ENCODE data around the gene AZU1. TPM values are rescaled to one million over a fixed set of nuclear protein-coding genes. Genes with fewer than 3 reads are reported as not detected.

The AZU1 gene
- total RNA-seq, 2 donors from 2014 or later = 0.27 TPM; not detected in 1

DNA sequence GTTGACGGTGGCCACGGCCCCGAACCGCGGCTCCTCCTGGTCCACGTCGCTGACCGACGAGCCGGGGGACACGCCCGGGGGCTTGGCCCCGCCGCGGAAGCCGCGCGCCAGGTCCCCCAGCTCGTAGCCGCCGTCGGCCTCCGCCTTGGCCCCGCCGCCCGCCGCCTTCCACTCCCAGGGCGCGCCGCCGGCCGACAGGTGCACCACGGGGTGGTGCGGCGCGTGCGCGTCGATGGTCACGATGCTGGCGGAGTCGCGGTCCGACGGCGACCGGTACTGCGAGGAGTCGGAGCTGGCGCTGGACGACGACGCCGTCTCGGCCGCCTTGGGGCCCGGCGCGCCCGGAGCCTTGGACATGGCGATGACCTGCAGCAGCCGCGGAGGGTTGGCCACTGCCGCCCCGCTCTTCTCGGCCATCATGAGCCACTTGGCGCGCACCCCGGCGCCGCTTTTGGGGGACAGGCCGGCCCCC is 14.9 kb upstream of the AZU1 start:
- Histone ChIP-seq H3K4me1 (no peaks in the 10 kb centered on the region), H3K27ac (no peak overlapping the region), H3K4me3 (no peak overlapping the region), H3K27me3 (no peaks in the 10 kb centered on the region), H3K36me3 (peaks cover 35% of the 10 kb centered on the region), H3K9ac (ENCODE audit: low read depth in 2 of 2, low read length in 2 of 2) (no peak overlapping the region), H3K9me3 (no peaks in the 10 kb centered on the region)
- TF ChIP-seq, protein P1, sequence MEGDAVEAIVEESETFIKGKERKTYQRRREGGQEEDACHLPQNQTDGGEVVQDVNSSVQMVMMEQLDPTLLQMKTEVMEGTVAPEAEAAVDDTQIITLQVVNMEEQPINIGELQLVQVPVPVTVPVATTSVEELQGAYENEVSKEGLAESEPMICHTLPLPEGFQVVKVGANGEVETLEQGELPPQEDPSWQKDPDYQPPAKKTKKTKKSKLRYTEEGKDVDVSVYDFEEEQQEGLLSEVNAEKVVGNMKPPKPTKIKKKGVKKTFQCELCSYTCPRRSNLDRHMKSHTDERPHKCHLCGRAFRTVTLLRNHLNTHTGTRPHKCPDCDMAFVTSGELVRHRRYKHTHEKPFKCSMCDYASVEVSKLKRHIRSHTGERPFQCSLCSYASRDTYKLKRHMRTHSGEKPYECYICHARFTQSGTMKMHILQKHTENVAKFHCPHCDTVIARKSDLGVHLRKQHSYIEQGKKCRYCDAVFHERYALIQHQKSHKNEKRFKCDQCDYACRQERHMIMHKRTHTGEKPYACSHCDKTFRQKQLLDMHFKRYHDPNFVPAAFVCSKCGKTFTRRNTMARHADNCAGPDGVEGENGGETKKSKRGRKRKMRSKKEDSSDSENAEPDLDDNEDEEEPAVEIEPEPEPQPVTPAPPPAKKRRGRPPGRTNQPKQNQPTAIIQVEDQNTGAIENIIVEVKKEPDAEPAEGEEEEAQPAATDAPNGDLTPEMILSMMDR (IDR thresholded peaks at IDR 0.05) = no peak
- intact Hi-C loops (cut with DNase I) = no loop called here
- DNase-seq = no peak

DNA sequence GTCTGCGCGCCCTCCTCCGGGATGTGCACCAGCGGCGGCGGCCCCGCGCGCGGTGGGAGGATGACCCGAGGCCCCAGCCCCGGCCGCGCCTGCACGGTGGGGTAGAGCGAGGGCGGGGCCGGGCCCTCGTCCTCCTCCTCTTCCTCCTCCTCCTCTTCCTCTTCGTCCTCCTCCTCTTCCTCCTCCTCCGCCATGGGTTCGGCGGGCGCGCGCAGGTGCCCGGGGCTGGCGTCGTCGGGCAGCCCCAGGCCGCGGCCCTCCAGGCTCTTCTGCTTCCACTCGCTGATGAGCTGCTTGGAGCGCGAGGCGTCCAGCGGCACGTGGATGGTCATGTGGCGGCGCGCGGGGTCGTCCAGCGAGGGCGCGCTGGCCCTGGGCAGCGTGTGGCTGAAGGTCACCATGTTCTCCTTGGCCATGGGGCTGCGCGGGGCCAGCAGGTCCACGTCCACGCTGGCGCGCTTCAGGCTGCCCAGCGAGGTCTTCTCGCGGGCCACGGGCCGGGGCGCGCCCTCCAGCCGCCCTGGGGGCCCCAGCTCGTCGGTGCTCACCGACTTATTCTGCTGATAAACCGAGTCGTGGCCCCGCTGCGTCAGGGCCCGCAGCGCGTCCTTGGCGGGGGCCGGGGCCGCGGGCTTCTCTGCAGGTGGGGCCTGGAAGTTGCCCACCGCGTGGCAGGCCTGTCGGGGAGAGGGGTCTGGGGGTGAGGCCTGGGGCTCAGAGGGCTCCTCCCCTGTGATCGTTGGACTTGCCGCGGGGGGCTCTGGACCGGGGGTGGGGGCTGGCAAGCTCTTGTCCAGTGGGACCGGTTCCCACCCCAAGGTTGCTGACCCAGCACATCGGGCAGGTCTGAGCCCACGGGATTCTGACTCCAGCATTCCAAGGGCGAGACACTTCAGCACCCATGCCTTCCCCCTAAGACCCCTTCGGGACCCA is 14.2 kb upstream of the AZU1 start:
- Histone ChIP-seq H3K9me3 (no peaks in the 10 kb centered on the region), H3K36me3 (peaks cover 28% of the 10 kb centered on the region), H3K9ac (ENCODE audit: low read depth in 2 of 2, low read length in 2 of 2) (no peak overlapping the region), H3K27ac (no peak overlapping the region), H3K4me1 (no peaks in the 10 kb centered on the region), H3K27me3 (no peaks in the 10 kb centered on the region), H3K4me3 (no peak overlapping the region)
- no peak for DNase-seq
- intact Hi-C loops (cut with DNase I) = no loop called here
- TF ChIP-seq, protein P1 (IDR thresholded peaks at IDR 0.05) = no peak

DNA sequence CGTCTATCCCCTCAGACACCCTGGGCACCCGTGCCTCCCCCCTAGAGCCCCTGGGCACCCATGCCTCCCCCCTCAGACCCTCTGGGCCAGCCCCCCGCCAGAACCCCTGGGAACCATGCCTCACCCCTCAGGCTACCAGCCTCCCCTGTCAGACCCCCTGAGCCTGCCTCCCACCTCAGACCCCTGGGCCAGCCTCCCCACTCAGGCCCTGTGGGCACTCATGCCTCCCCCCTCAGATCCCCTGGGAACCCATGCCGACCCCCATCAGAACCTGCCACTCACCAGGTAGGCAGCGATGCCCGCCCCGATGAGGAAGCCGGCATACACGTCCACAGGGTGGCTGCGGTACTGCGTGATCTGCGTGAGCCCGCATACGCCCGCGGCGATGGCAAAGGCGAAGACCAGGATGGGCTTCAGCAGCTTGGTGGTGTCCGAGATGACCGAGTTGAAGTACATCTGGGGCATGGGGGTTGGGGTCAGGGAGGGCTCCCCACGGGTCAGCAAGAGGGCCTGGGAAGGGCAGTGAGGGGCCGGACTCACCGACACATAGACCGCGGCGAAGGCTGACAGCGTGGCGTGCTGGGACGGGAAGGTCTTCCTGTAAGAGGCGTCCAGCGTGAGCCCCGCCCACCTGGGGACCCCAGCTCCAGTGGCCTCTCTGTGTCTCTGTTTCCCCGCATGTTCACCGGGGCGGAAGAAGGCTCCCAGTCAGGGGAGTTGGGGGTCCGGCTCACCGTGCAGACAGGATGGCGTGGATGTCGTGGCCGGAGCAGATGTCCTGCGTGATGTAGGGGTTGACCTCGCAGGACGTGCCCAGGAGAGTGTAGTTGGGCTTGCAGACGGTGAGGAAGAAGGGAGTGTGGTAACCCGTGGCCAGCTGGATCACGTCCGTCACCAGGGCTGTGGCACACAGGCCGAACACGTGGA is 13.2 kb upstream of the AZU1 start:
- Histone ChIP-seq H3K27ac (no peak overlapping the region), H3K9me3 (no peaks in the 10 kb centered on the region), H3K9ac (ENCODE audit: low read depth in 2 of 2, low read length in 2 of 2) (no peak overlapping the region), H3K27me3 (no peaks in the 10 kb centered on the region), H3K36me3 (peaks cover 19% of the 10 kb centered on the region), H3K4me1 (no peaks in the 10 kb centered on the region), H3K4me3 (no peak overlapping the region)
- TF ChIP-seq, protein P1 (IDR thresholded peaks at IDR 0.05) = no peak
- DNase-seq = no peak
- intact Hi-C loops (cut with DNase I) = no loop called here

DNA sequence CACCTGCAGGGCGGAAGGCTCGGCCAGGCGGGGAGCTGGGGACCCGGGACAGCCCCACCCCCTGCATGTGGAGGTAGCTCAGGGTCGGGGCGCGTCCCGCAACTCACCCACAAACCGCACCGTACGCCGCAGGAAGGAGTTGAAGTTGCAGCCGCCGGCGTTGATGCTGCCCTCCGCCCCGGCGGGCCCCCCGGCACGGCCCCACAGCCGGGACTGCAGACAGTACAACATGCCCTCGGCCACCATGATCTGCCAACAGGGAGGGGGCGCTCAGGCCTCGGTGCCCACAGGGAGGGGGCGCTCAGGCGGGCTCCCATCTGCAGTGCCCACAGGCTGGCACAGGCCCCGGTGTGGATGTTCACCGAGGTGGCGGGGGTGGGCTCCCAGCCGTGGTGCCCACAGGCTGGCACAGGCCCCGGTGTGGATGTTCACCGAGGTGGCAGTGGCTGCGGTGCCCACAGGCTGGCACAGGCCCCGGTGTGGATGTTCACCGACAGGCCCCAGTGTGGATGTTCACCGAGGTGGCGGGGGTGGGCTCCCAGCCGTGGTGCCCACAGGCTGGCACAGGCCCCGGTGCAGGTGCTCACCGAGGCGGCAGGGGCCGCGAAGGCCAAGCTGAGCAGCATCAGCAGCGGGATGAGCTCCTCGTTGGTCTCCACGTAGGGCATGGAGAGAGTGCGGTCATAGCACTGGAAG is 12.4 kb upstream of the AZU1 start:
- Histone ChIP-seq H3K9me3 (no peaks in the 10 kb centered on the region), H3K4me3 (no peak overlapping the region), H3K4me1 (no peaks in the 10 kb centered on the region), H3K27ac (no peak overlapping the region), H3K9ac (ENCODE audit: low read depth in 2 of 2, low read length in 2 of 2) (no peak overlapping the region), H3K27me3 (no peaks in the 10 kb centered on the region), H3K36me3 (peaks cover 11% of the 10 kb centered on the region)
- TF ChIP-seq, protein P1 (IDR thresholded peaks at IDR 0.05) = no peak
- DNase-seq = no peak
- intact Hi-C loops (cut with DNase I) = no loop called here

All from colonic mucosa (tissue), 4 donors.